IMR-90 (cell line): ENCODE results near the gene GOLPH3L. TPM values are rescaled to one million over a fixed set of nuclear protein-coding genes. Genes with fewer than 3 reads are reported as not detected.

Experiments
- ATAC-seq: fragments of 200-7000 bp; cut with Tn5 transposase; 2 replicates; pipeline ENCODE4 v1.9.1; 2020; ENCODE audit warnings: low read depth, mild to moderate bottlenecking, moderate library complexity
- BruUV-seq: library from RNA; stranded (reverse); fragments of 400-500 nt; replicated peaks from 2 replicates; lab custom pipeline; 2021; lab: Mats Ljungman, UMichigan
- CTCF ChIA-PET: fragments of 300-600 bp; formaldehyde crosslinking; extraction: SDS; loops from one replicate; lab custom pipeline; 2021; ENCODE audit warnings: antibody characterized with exemption; lab: Yijun Ruan, JAX
- POLR2A ChIA-PET: fragments of 300-600 bp; sonication (Branson Sonifier 250); formaldehyde crosslinking; loops from one replicate; lab custom pipeline; 2022; ENCODE audit warnings: antibody characterized with exemption; ENCODE audit not compliant: unreplicated experiment; lab: Charles Lee
- DNase-seq: peaks from one replicate; pipeline ENCODE4 v3.0.0; 2013
- H2AFZ ChIP-seq: replicated peaks from 2 replicates; pipeline ENCODE3; 2013; ENCODE audit warnings: low read length, mild to moderate bottlenecking; ENCODE audit not compliant: poor library complexity
- H2AK5ac ChIP-seq: 2 replicates; pipeline ENCODE4 v1.6.1; 2013; ENCODE audit warnings: low read depth, low read length, inconsistent platforms
- H2AK9ac ChIP-seq: replicated peaks from 2 replicates; pipeline ENCODE3; 2013; ENCODE audit warnings: mild to moderate bottlenecking, low read depth, low read length, moderate library complexity; ENCODE audit not compliant: poor library complexity
- H2BK120ac ChIP-seq: 2 replicates; pipeline ENCODE4 v1.6.1; 2013; ENCODE audit warnings: low read depth, low read length, inconsistent platforms
- H2BK15ac ChIP-seq: 3 replicates; pipeline ENCODE4 v1.6.1; 2013; ENCODE audit warnings: low read depth, low read length, inconsistent platforms
- H2BK20ac ChIP-seq: 2 replicates; pipeline ENCODE4 v1.6.1; 2013; ENCODE audit warnings: low read depth, mild to moderate bottlenecking, inconsistent platforms, low read length, moderate library complexity
- H2BK5ac ChIP-seq: 2 replicates; pipeline ENCODE4 v1.6.1; 2013; ENCODE audit warnings: mild to moderate bottlenecking, low read depth, low read length, inconsistent platforms; ENCODE audit not compliant: poor library complexity, severe bottlenecking
- H3K14ac ChIP-seq: replicated peaks from 2 replicates; pipeline ENCODE4 v1.6.1; 2013; ENCODE audit warnings: low read depth, low read length, inconsistent platforms
- H3K18ac ChIP-seq: 2 replicates; pipeline ENCODE4 v1.6.1; 2013; ENCODE audit warnings: low read depth, low read length, control low read depth
- H3K23ac ChIP-seq: 2 replicates; pipeline ENCODE4 v1.6.1; 2013; ENCODE audit warnings: low read depth, low read length, inconsistent platforms
- H3K27ac ChIP-seq: 2 replicates; pipeline ENCODE4 v1.5.1; 2013; ENCODE audit warnings: mild to moderate bottlenecking, control low read depth, low read length; ENCODE audit not compliant: insufficient read depth
- H3K27me3 ChIP-seq: 2 replicates; pipeline ENCODE4 v1.6.1; 2013; ENCODE audit warnings: low read length; ENCODE audit not compliant: control insufficient read depth, insufficient read depth
- H3K36me3 ChIP-seq: 2 replicates; pipeline ENCODE4 v1.6.1; 2013; ENCODE audit warnings: low read length, mixed read lengths; ENCODE audit not compliant: control insufficient read depth, insufficient read depth
- H3K4ac ChIP-seq: 2 replicates; pipeline ENCODE4 v1.6.1; 2013; ENCODE audit warnings: low read depth, low read length, inconsistent platforms
- H3K4me1 ChIP-seq: 2 replicates; pipeline ENCODE4 v1.6.1; 2013; ENCODE audit warnings: low read length, mixed read lengths; ENCODE audit not compliant: control insufficient read depth, insufficient read depth
- H3K4me2 ChIP-seq: 2 replicates; pipeline ENCODE4 v1.6.1; 2013; ENCODE audit warnings: low read depth, mild to moderate bottlenecking, control low read depth, low read length, moderate library complexity
- H3K4me3 ChIP-seq: 2 replicates; pipeline ENCODE4 v1.5.1; 2013; ENCODE audit warnings: low read depth, mild to moderate bottlenecking, control low read depth, low read length, moderate library complexity; ENCODE audit not compliant: insufficient read depth
- H3K56ac ChIP-seq: 2 replicates; pipeline ENCODE4 v1.6.1; 2013; ENCODE audit warnings: low read length, inconsistent platforms; ENCODE audit not compliant: insufficient read depth; ENCODE audit errors: extremely low read depth
- H3K79me1 ChIP-seq, 2 experiments: 2 replicates each; pipeline ENCODE4 v1.6.1; 2013; ENCODE audit warnings: low read length in 2 of 2, inconsistent platforms in 1 of 2, low read depth in 1 of 2
- H3K9ac ChIP-seq: 2 replicates; pipeline ENCODE4 v1.6.1; 2013; ENCODE audit warnings: low read depth, low read length, control low read depth
- H3K9me1 ChIP-seq: 2 replicates; pipeline ENCODE4 v1.6.1; 2013; ENCODE audit warnings: low read length, inconsistent platforms; ENCODE audit not compliant: insufficient read depth
- H3K9me3 ChIP-seq: 2 replicates; pipeline ENCODE4 v1.6.1; 2013; ENCODE audit warnings: low read length; ENCODE audit not compliant: control insufficient read depth, insufficient read depth
- H4K20me1 ChIP-seq: 2 replicates; pipeline ENCODE4 v1.6.1; 2013; ENCODE audit warnings: low read length, inconsistent platforms; ENCODE audit not compliant: insufficient read depth
- H4K5ac ChIP-seq: 2 replicates; pipeline ENCODE4 v1.6.1; 2013; ENCODE audit warnings: mild to moderate bottlenecking, low read depth, low read length, control low read depth
- H4K8ac ChIP-seq, 2 experiments: 2 replicates each; pipeline ENCODE4 v1.6.1; 2013; ENCODE audit warnings: low read depth in 2 of 2, low read length in 2 of 2, control low read depth in 1 of 2, inconsistent platforms in 1 of 2
- H4K91ac ChIP-seq: 2 replicates; pipeline ENCODE4 v1.6.1; 2013; ENCODE audit warnings: low read depth, low read length, inconsistent platforms; ENCODE audit not compliant: insufficient read depth
- BHLHE40 ChIP-seq: fragments of 150-350 bp; IDR thresholded peaks from 2 replicates; pipeline ENCODE4 v1.6.1; 2016; ENCODE audit warnings: mild to moderate bottlenecking, low read depth, low read length
- CEBPB ChIP-seq: IDR thresholded peaks from 2 replicates; pipeline ENCODE4 v1.6.1; 2012; ENCODE audit warnings: low read depth, low read length, improper control_type of control experiment
- CHD1 ChIP-seq: IDR thresholded peaks from 2 replicates; pipeline ENCODE4 v1.6.1; 2012; ENCODE audit warnings: low read depth, low read length, improper control_type of control experiment
- FOS ChIP-seq: fragments of 150-350 bp; IDR thresholded peaks from 2 replicates; pipeline ENCODE4 v1.6.1; 2016; ENCODE audit warnings: low read depth, low read length
- MAFK ChIP-seq: IDR thresholded peaks from 2 replicates; pipeline ENCODE4 v1.6.1; 2012; ENCODE audit warnings: low read depth, low read length, improper control_type of control experiment
- MAZ ChIP-seq: IDR thresholded peaks from 2 replicates; pipeline ENCODE4 v1.6.1; 2012; ENCODE audit warnings: low read depth, mild to moderate bottlenecking, low read length, improper control_type of control experiment, moderate library complexity, borderline replicate concordance
- MXI1 ChIP-seq: IDR thresholded peaks from 2 replicates; pipeline ENCODE4 v1.6.1; 2012; ENCODE audit warnings: low read depth, mild to moderate bottlenecking, low read length, moderate library complexity, borderline replicate concordance
- NFE2L2 ChIP-seq: fragments of 150-350 bp; IDR thresholded peaks from 2 replicates; pipeline ENCODE4 v1.6.1; 2016; ENCODE audit warnings: low read depth, mild to moderate bottlenecking, low read length
- POLR2A ChIP-seq: IDR thresholded peaks from 2 replicates; pipeline ENCODE4 v1.6.1; 2012; ENCODE audit warnings: mild to moderate bottlenecking, low read depth, low read length
- RAD21 ChIP-seq: IDR thresholded peaks from 2 replicates; pipeline ENCODE4 v1.6.1; 2012; ENCODE audit warnings: low read length, improper control_type of control experiment
- RCOR1 ChIP-seq: IDR thresholded peaks from 2 replicates; pipeline ENCODE4 v1.6.1; 2012; ENCODE audit warnings: mild to moderate bottlenecking, low read length, improper control_type of control experiment; ENCODE audit not compliant: insufficient replicate concordance
- RFX5 ChIP-seq: IDR thresholded peaks from 2 replicates; pipeline ENCODE4 v1.8.0; 2012; ENCODE audit warnings: low read depth, mild to moderate bottlenecking, low read length, moderate library complexity
- SMC3 ChIP-seq: fragments of 150-350 bp; IDR thresholded peaks from 2 replicates; pipeline ENCODE4 v1.6.1; 2016; ENCODE audit warnings: low read depth, mild to moderate bottlenecking, antibody characterized with exemption, low read length, moderate library complexity
- WGBS, 2 experiments: methylation state at CpG; one replicate each; pipeline versions ENCODE4 v1.1.5 to v1.1.7; 2013; ENCODE audit warnings: missing lambda C conversion rate in 2 of 2; ENCODE audit not compliant: insufficient read length in 1 of 2; ENCODE audit errors: extremely low coverage in 2 of 2; 5-methylcytosine and 5-hydroxymethylcytosine counted together
- dilution Hi-C: fragments of 300-500 bp; cut with HindIII; formaldehyde crosslinking; loops from one replicate; pipeline ENCODE4 v1.14.3; 2018; ENCODE audit warnings: low sequenced_read_pairs; ENCODE audit not compliant: unreplicated experiment
- in situ Hi-C: fragments of 300-500 bp; cut with MboI; formaldehyde crosslinking; loops from 3 replicates; pipeline ENCODE4 v1.14.3; 2019; ENCODE audit warnings: low sequenced_read_pairs, inconsistent platforms, mixed read lengths
- intact Hi-C: fragments of 100-400 bp; cut with micrococcal nuclease; formaldehyde crosslinking; loops from 2 replicates; pipeline ENCODE4 v1.10.0; 2022
- polyA plus RNA-seq, 3 experiments: library from polyadenylated mRNA; depleted of rRNA; stranded (reverse); fragments of >200 nt; gene quantifications; 2 replicates each; pipeline ENCODE4 v1.2.3, GENCODE V29; 2012; ENCODE audit warnings: low replicate concordance in 1 of 3
- total RNA-seq: library from RNA; depleted of rRNA; stranded (reverse); fragments of >200 nt; gene quantifications from 2 replicates; pipeline ENCODE4 v1.2.3, GENCODE V29; 2012
- TF ChIP-seq, protein P1 (sequence below): fragments of 150-350 bp; IDR thresholded peaks from 2 replicates; pipeline ENCODE4 v1.6.1; 2016; ENCODE audit warnings: low read depth, mild to moderate bottlenecking, low read length, moderate library complexity, borderline replicate concordance
- TF ChIP-seq, protein P2 (sequence below): fragments of 150-350 bp; IDR thresholded peaks from 2 replicates; pipeline ENCODE4 v1.6.1; 2017; ENCODE audit warnings: mild to moderate bottlenecking, antibody characterized with exemption, low read length, low read depth
- TF ChIP-seq, protein P3 (sequence below): conservative IDR thresholded peaks from 2 replicates; pipeline ENCODE4 v1.5.1; 2012; ENCODE audit warnings: mild to moderate bottlenecking, low read depth, low read length, improper control_type of control experiment

The GOLPH3L gene
- total and polyA plus RNA-seq, 2 of the 4 experiments (the other 2 are of a cell fraction), result 9.5 to 11.0 TPM

DNA sequence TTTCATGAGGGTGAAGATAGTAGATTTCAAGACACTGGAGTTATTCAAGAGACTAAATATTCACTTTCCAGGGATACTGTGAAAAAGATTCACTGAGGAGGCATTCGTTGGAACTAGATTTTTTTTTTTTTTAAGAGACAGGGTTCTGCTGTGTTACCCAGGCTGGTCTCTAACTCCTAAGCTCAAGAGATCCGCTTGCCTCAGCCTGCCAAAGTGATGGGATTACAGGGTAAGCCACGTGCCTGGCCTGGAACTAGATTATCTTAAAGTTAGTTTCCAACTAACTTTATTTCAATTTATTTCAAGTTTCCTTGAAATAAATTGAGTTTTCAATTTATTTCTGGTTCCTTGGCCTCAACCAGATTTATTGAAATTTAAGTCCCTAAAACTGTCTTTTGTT is 93.2 kb downstream of the GOLPH3L start:
- Histone ChIP-seq H3K27me3 (no peaks in the 10 kb centered on the region), H3K27ac (peak overlapping the region; percentile 89), H2AFZ (no peak overlapping the region), H4K20me1 (no peaks in the 10 kb centered on the region), H3K9ac (no peak overlapping the region), H3K4me1 (peaks cover 6% of the 10 kb centered on the region), H3K18ac (peak overlapping the region; percentile 91), H4K91ac (peak overlapping the region; percentile 95), H3K14ac (peak overlapping the region; percentile 97), H3K4ac (peak overlapping the region; percentile 97), H3K36me3 (no peaks in the 10 kb centered on the region), H3K23ac (peak overlapping the region; percentile 86; the same call in 1 of the 2 replicates), H2AK5ac (peak overlapping the region; percentile 99), H2BK20ac (peak overlapping the region; percentile 97), H4K8ac (peak overlapping the region; percentile 83 to 92), H3K79me1 (peaks cover 11 to 40% of the 10 kb centered on the region in 2 experiments), H2BK5ac (peak overlapping the region; percentile 98), H2AK9ac (no peak overlapping the region), H3K9me3 (no peaks in the 10 kb centered on the region), H2BK120ac (peak overlapping the region; percentile 92), H2BK15ac (peak overlapping the region; percentile 100), H3K4me2 (no peak overlapping the region), H3K9me1 (peaks cover 5% of the 10 kb centered on the region), H3K4me3 (no peak overlapping the region), H4K5ac (peak overlapping the region; percentile 94), H3K56ac (peak overlapping the region; percentile 46; the same call in 1 of the 2 replicates)
- TF ChIP-seq RAD21 (no peak), FOS (no peak), MAFK (no peak), SMC3 (no peak), POLR2A (no peak), RCOR1 (no peak), MAZ (no peak), BHLHE40 (no peak), CEBPB (no peak), RFX5 (no peak), CHD1 (no peak), MXI1 (no peak), NFE2L2 (no peak)
- TF ChIP-seq, protein P1, sequence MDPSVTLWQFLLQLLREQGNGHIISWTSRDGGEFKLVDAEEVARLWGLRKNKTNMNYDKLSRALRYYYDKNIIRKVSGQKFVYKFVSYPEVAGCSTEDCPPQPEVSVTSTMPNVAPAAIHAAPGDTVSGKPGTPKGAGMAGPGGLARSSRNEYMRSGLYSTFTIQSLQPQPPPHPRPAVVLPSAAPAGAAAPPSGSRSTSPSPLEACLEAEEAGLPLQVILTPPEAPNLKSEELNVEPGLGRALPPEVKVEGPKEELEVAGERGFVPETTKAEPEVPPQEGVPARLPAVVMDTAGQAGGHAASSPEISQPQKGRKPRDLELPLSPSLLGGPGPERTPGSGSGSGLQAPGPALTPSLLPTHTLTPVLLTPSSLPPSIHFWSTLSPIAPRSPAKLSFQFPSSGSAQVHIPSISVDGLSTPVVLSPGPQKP, result no peak
- TF ChIP-seq, protein P2, sequence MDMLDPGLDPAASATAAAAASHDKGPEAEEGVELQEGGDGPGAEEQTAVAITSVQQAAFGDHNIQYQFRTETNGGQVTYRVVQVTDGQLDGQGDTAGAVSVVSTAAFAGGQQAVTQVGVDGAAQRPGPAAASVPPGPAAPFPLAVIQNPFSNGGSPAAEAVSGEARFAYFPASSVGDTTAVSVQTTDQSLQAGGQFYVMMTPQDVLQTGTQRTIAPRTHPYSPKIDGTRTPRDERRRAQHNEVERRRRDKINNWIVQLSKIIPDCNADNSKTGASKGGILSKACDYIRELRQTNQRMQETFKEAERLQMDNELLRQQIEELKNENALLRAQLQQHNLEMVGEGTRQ, result no peak
- TF ChIP-seq, protein P3, sequence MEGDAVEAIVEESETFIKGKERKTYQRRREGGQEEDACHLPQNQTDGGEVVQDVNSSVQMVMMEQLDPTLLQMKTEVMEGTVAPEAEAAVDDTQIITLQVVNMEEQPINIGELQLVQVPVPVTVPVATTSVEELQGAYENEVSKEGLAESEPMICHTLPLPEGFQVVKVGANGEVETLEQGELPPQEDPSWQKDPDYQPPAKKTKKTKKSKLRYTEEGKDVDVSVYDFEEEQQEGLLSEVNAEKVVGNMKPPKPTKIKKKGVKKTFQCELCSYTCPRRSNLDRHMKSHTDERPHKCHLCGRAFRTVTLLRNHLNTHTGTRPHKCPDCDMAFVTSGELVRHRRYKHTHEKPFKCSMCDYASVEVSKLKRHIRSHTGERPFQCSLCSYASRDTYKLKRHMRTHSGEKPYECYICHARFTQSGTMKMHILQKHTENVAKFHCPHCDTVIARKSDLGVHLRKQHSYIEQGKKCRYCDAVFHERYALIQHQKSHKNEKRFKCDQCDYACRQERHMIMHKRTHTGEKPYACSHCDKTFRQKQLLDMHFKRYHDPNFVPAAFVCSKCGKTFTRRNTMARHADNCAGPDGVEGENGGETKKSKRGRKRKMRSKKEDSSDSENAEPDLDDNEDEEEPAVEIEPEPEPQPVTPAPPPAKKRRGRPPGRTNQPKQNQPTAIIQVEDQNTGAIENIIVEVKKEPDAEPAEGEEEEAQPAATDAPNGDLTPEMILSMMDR, result no peak
- ChIA-PET CTCF (no interaction called here), POLR2A (interaction anchor here (0.5 kb wide), 1 partner anchor 25 kb away, joined by 5 read pairs; no protein-coding TSS in a partner anchor)
- ATAC-seq (no peak), DNase-seq (no peak)
- in situ Hi-C loops, result no loop called here
- no CpG with 5 or more reads among the region's 3 CpGs for WGBS, 2 experiments
- intact Hi-C loops, result no loop called here
- dilution Hi-C loops, result no loop called here
- no TSS peak for BruUV-seq
